HepG2 (cell line): ENCODE results near the gene CTSA. TPM values are rescaled to one million over a fixed set of nuclear protein-coding genes. Genes with fewer than 3 reads are reported as not detected.

Experiments used
- DNMT1 ChIP-seq: sonication (generic); formaldehyde crosslinking; IDR thresholded peaks from 2 replicates; pipeline ENCODE4 v1.5.1; 2020; ENCODE audit warnings: mild to moderate bottlenecking, missing genetic modification reagents
- HMG20A ChIP-seq: IDR thresholded peaks from 2 replicates; pipeline ENCODE4 v1.6.1; 2016; ENCODE audit warnings: borderline replicate concordance
- NR2C2 ChIP-seq: sonication (generic); formaldehyde crosslinking; IDR thresholded peaks from 2 replicates; pipeline ENCODE4 v1.4.0; 2020; ENCODE audit warnings: missing genetic modification reagents, mild to moderate bottlenecking, moderate library complexity, borderline replicate concordance
- PCBP2 ChIP-seq: fragments of 200-400 bp; formaldehyde crosslinking; optimal IDR thresholded peaks from 2 replicates; pipeline ENCODE3; 2018; ENCODE audit warnings: low read length, low read depth; ENCODE audit not compliant: poor library complexity, severe bottlenecking
- SUZ12 ChIP-seq: fragments of 150-350 bp; IDR thresholded peaks from 2 replicates; pipeline ENCODE4 v1.6.1; 2014; ENCODE audit warnings: low read depth, low read length
- TCF7 ChIP-seq: sonication (generic); IDR thresholded peaks from 2 replicates; pipeline ENCODE4 v1.6.1; 2016; ENCODE audit warnings: antibody characterized with exemption, low read depth
- ZNF296 ChIP-seq: sonication (generic); formaldehyde crosslinking; conservative IDR thresholded peaks from 2 replicates; pipeline ENCODE4 v1.5.0; 2020; ENCODE audit warnings: mild to moderate bottlenecking, missing genetic modification reagents
- ZNF572 ChIP-seq: sonication (generic); formaldehyde crosslinking; IDR thresholded peaks from 2 replicates; pipeline ENCODE4 v1.5.1; 2020; ENCODE audit warnings: mild to moderate bottlenecking, missing genetic modification reagents
- ZNF616 ChIP-seq: sonication (generic); formaldehyde crosslinking; IDR thresholded peaks from 2 replicates; pipeline ENCODE4 v1.5.0; 2020; ENCODE audit warnings: low read depth, mild to moderate bottlenecking, missing genetic modification reagents
- polyA plus RNA-seq, 8 experiments: library from polyadenylated mRNA; depleted of rRNA in 3 of 8; stranded (reverse) in 7 of 8; unstranded in 1 of 8; fragments of >200 nt; fragmentation: Illumina TruSeq in 4 of 8; extraction: Trizol in 4 of 8; gene quantifications; 2 replicates each; pipeline versions ENCODE4 v1.2.1 to v1.2.3, GENCODE V29; 2011 to 2016; ENCODE audit warnings: low read depth in 4 of 8, missing spikeins in 1 of 8, mixed read lengths in 1 of 8; ENCODE audit not compliant: insufficient read depth in 1 of 8
- total RNA-seq, 5 experiments: library from RNA; depleted of rRNA; stranded (reverse); fragments of >200 nt; fragmentation: Illumina TruSeq; extraction: Trizol; gene quantifications; 2 replicates each; pipeline ENCODE4 v1.2.3, GENCODE V29; 2016; ENCODE audit warnings: low read depth in 1 of 5
- TF ChIP-seq, protein P1 (sequence below), 2 experiments: fragments of 450-650 bp in 1 of 2; sonication (generic) in 1 of 2; formaldehyde crosslinking in 1 of 2; IDR thresholded peaks; 2 replicates each; pipeline versions ENCODE4 v1.6.1 to v1.8.0; 2016 to 2022; ENCODE audit warnings: antibody characterized with exemption in 1 of 2, mild to moderate bottlenecking in 1 of 2, missing genetic modification reagents in 1 of 2
- TF ChIP-seq, protein P2 (sequence below): sonication (generic); formaldehyde crosslinking; IDR thresholded peaks from 2 replicates; pipeline ENCODE4 v1.4.0; 2020; ENCODE audit warnings: missing genetic modification reagents, borderline replicate concordance

Gene CTSA
- total and polyA plus RNA-seq, 2 of the 13 experiments (the other 11 are each of a cell fraction or from before 2014, with no cell fraction given): 202 to 231 TPM

DNA sequence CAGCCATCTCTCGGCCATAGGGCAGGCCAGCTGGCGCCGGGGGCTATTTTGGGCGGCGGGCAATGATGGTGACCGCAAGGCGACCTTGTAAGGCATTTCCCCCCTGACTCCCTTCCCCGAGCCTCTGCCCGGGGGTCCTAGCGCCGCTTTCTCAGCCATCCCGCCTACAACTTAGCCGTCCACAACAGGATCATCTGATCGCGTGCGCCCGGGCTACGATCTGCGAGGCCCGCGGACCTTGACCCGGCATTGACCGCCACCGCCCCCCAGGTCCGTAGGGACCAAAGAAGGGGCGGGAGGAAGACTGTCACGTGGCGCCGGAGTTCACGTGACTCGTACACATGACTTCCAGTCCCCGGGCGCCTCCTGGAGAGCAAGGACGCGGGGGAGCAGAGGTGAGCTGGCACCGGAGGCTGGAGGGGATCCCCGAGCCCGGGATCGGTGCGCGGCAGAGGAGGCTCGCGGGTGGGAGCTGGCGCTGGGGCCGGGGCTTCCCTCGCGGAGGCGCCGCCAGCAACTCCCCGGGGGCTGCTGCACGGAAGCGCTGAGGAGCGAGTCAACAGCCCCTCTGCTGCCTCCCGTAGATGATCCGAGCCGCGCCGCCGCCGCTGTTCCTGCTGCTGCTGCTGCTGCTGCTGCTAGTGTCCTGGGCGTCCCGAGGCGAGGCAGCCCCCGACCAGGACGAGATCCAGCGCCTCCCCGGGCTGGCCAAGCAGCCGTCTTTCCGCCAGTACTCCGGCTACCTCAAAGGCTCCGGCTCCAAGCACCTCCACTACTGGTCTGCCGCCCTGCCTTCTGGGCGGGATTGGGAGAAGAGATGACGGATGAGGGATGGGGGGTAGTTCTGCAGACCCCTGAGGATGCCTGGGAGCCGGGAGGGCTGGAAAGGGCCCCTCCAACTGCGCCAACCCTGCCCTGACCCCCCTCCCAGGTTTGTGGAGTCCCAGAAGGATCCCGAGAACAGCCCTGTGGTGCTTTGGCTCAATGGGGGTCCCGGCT lies at the start of gene CTSA, which contains the start of gene NEURL2 (continued):
- TF ChIP-seq, protein P1, sequence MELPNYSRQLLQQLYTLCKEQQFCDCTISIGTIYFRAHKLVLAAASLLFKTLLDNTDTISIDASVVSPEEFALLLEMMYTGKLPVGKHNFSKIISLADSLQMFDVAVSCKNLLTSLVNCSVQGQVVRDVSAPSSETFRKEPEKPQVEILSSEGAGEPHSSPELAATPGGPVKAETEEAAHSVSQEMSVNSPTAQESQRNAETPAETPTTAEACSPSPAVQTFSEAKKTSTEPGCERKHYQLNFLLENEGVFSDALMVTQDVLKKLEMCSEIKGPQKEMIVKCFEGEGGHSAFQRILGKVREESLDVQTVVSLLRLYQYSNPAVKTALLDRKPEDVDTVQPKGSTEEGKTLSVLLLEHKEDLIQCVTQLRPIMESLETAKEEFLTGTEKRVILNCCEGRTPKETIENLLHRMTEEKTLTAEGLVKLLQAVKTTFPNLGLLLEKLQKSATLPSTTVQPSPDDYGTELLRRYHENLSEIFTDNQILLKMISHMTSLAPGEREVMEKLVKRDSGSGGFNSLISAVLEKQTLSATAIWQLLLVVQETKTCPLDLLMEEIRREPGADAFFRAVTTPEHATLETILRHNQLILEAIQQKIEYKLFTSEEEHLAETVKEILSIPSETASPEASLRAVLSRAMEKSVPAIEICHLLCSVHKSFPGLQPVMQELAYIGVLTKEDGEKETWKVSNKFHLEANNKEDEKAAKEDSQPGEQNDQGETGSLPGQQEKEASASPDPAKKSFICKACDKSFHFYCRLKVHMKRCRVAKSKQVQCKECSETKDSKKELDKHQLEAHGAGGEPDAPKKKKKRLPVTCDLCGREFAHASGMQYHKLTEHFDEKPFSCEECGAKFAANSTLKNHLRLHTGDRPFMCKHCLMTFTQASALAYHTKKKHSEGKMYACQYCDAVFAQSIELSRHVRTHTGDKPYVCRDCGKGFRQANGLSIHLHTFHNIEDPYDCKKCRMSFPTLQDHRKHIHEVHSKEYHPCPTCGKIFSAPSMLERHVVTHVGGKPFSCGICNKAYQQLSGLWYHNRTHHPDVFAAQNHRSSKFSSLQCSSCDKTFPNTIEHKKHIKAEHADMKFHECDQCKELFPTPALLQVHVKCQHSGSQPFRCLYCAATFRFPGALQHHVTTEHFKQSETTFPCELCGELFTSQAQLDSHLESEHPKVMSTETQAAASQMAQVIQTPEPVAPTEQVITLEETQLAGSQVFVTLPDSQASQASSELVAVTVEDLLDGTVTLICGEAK (IDR thresholded peaks at IDR 0.05): no peak
- TF ChIP-seq, protein P1 (CRISPR knock-in tag; IDR thresholded peaks at IDR 0.05): peak; percentile 94; the same call in 1 of the 2 replicates
- peak; percentile 76; the same call in 1 of the 2 replicates for TF ChIP-seq DNMT1
- peak; percentile 49; the same call in 1 of the 2 replicates for TF ChIP-seq TCF7
- peak; percentile 73; the same call in 1 of the 2 replicates for TF ChIP-seq ZNF616 (CRISPR knock-in tag)
- TF ChIP-seq, protein P2, sequence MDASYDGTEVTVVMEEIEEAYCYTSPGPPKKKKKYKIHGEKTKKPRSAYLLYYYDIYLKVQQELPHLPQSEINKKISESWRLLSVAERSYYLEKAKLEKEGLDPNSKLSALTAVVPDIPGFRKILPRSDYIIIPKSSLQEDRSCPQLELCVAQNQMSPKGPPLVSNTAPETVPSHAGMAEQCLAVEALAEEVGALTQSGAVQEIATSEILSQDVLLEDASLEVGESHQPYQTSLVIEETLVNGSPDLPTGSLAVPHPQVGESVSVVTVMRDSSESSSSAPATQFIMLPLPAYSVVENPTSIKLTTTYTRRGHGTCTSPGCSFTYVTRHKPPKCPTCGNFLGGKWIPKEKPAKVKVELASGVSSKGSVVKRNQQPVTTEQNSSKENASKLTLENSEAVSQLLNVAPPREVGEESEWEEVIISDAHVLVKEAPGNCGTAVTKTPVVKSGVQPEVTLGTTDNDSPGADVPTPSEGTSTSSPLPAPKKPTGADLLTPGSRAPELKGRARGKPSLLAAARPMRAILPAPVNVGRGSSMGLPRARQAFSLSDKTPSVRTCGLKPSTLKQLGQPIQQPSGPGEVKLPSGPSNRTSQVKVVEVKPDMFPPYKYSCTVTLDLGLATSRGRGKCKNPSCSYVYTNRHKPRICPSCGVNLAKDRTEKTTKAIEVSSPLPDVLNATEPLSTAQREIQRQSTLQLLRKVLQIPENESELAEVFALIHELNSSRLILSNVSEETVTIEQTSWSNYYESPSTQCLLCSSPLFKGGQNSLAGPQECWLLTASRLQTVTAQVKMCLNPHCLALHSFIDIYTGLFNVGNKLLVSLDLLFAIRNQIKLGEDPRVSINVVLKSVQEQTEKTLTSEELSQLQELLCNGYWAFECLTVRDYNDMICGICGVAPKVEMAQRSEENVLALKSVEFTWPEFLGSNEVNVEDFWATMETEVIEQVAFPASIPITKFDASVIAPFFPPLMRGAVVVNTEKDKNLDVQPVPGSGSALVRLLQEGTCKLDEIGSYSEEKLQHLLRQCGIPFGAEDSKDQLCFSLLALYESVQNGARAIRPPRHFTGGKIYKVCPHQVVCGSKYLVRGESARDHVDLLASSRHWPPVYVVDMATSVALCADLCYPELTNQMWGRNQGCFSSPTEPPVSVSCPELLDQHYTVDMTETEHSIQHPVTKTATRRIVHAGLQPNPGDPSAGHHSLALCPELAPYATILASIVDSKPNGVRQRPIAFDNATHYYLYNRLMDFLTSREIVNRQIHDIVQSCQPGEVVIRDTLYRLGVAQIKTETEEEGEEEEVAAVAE (CRISPR knock-in tag): peak; percentile 97
- TF ChIP-seq NR2C2 (CRISPR knock-in tag): peak; percentile 97
- TF ChIP-seq HMG20A (CRISPR knock-in tag): peak; percentile 69; the same call in 1 of the 2 replicates
- TF ChIP-seq SUZ12: no peak
- TF ChIP-seq ZNF296: peak; percentile 91
- peak; percentile 73; the same call in 1 of the 2 replicates for TF ChIP-seq ZNF572 (CRISPR knock-in tag)
- TF ChIP-seq PCBP2: no peak
